KOPT-K1 (cell line): ENCODE results near the gene RHOXF2B.
"Not testable (repeated sequence)": the region's sequence is repeated elsewhere in the genome, so short reads cannot be mapped to it uniquely, and the experiment has no call there.

Source experiments
- H3K27ac ChIP-seq: fragments of 200-600 bp; sonication (generic); 2 replicates; pipeline ENCODE4 v1.5.1; 2016; ENCODE audit warnings: antibody characterized with exemption, mild to moderate bottlenecking, low read depth, low read length; ENCODE audit not compliant: poor library complexity, severe bottlenecking
- H3K36me3 ChIP-seq: fragments of 200-600 bp; sonication (generic); 2 replicates; pipeline ENCODE4 v1.5.1; 2017; ENCODE audit warnings: antibody characterized with exemption, mild to moderate bottlenecking, low read length, moderate library complexity; ENCODE audit not compliant: insufficient read depth
- H3K9me3 ChIP-seq: fragments of 200-600 bp; sonication (generic); 2 replicates; pipeline ENCODE4 v1.5.1; 2017; ENCODE audit warnings: antibody characterized with exemption, low read length, mild to moderate bottlenecking; ENCODE audit not compliant: insufficient read depth, poor library complexity, severe bottlenecking

RHOXF2B gene

GRCh38 chrX:120039087-120039733 lies 38.3 kb downstream of the RHOXF2B start:
- not testable (repeated sequence) for H3K9me3 ChIP-seq, H3K36me3 ChIP-seq, H3K27ac ChIP-seq

DNA sequence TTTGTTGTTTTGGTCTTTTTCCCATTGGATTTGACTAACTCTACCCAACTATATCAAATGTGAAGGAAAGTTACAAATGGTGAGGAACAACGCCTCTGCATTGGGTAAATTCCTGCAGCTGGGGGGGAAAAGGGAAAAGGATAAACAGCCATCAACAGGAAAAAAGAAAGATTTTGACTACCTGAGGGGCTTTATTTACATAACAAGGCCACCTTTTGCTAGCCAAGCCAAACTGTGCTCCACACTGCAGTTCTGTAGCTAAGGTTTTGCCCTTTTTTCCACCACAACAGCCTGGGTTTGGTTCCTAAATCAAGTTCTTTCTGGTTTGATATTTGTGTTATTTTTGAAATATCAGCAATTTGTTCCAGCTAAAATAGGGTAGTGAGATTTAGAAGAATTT lies 40.8 kb downstream of the RHOXF2B start:
- H3K27ac ChIP-seq = no peak overlapping the region

GRCh38 chrX:120035522-120036309 lies 41.8 kb downstream of the RHOXF2B start:
- not testable (repeated sequence) for H3K36me3 ChIP-seq, H3K9me3 ChIP-seq, H3K27ac ChIP-seq

More for the DNA sequence above, 40.8 kb downstream of the RHOXF2B start:
- no peaks in the 10 kb centered on the region for H3K36me3 ChIP-seq
- no peaks in the 10 kb centered on the region for H3K9me3 ChIP-seq

DNA sequence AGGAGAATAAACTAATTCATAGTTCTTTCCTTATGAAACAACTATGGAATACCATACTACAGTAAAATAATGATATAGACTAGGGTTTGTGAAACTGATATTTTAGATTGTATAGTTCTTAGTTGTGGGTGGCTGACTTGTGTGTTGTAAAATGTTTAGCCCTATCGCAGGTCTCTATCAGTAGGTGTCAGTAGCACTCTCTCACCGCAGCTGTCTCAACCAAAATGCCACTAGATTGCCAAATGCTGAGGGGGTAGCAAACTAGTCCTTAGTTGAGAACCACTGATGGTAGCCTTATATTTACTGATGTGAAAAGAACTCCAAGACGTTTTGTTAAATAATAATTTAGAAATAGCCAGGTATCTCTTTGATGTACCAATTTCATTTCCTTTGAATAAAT lies 48.1 kb downstream of the RHOXF2B start:
- no peaks in the 10 kb centered on the region for H3K36me3 ChIP-seq
- no peaks in the 10 kb centered on the region for H3K9me3 ChIP-seq
- no peak overlapping the region for H3K27ac ChIP-seq

- no peaks in the 10 kb centered on the region for H3K36me3 ChIP-seq
- H3K9me3 ChIP-seq = no peaks in the 10 kb centered on the region
- no peak overlapping the region for H3K27ac ChIP-seq
Measured at GRCh38 chrX:120023259-120023658, 54.2 kb downstream of the RHOXF2B start.

- Histone ChIP-seq H3K27ac (no peak overlapping the region), H3K36me3 (no peaks in the 10 kb centered on the region), H3K9me3 (no peaks in the 10 kb centered on the region)
Measured at GRCh38 chrX:120022763-120023162, 54.7 kb downstream of the RHOXF2B start.
